CD4-positive, alpha-beta T cell treated with Interleukin-4 for 1 hour (primary cell): ENCODE results near the gene KCNH8.
A peak's percentile ranks its signal among the peaks of the same experiment; 100 is the strongest.
"Not testable (repeated sequence)": the region's sequence is repeated elsewhere in the genome, so short reads cannot be mapped to it uniquely, and the experiment has no call there.

ENCODE experiments used
- DNase-seq, 2 donors: peaks; one replicate each; pipeline ENCODE4 v3.0.0-alpha.2; 2020 to 2022

KCNH8 gene

GRCh38 chr3:19183584-19183983, 35.3 kb downstream of the KCNH8 start:
- DNase-seq = no peak

GRCh38 chr3:19190126-19190525, 41.8 kb downstream of the KCNH8 start:
- no peak for DNase-seq

- DNase-seq = no peak
Measured at GRCh38 chr3:19190602-19191001, 42.3 kb downstream of the KCNH8 start.

DNA sequence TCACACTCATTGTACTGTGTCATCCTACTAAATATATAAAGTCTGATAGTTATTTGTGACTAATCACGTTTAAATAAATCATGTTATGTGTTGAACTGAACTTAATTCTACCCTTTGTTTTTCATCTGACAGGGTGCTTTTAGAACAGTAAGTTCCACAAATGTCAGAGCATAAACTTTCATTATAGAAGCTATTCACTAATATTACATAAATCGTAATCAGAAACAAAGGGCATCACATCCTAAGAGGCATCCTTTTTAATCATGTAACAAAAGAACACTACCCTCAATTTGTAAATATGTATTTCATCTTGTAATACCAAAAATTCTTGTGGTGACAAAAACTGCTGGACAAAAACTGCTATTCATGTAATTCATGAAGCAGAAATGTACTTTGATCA, 50.8 kb downstream of the KCNH8 start:
- DNase-seq = no peak

- no peak for DNase-seq
Measured at GRCh38 chr3:19202303-19202702, 54.0 kb downstream of the KCNH8 start.

GRCh38 chr3:19202754-19203153, 54.4 kb downstream of the KCNH8 start:
- no peak for DNase-seq

DNA sequence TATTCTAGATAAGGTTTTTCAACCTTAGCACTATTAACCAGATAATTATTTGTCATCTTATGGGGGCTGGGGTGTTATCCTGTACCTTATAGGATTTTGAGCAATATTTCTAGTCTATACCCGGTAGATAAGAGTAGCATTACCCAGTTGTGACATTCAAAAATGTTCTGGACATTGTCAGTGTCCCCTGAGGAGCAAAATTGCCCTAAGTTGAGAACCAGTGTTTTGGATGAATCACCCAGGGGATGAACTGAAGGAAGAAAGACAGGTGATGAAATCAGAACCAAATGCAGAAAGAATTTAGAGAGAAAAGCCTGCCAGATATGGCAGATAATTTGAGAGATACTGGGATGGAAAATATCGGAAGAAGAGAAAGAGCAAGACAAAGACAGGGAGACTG, 58.2 kb downstream of the KCNH8 start:
- no peak for DNase-seq

- no peak for DNase-seq
Measured at GRCh38 chr3:19213603-19214220, 65.4 kb downstream of the KCNH8 start.

DNA sequence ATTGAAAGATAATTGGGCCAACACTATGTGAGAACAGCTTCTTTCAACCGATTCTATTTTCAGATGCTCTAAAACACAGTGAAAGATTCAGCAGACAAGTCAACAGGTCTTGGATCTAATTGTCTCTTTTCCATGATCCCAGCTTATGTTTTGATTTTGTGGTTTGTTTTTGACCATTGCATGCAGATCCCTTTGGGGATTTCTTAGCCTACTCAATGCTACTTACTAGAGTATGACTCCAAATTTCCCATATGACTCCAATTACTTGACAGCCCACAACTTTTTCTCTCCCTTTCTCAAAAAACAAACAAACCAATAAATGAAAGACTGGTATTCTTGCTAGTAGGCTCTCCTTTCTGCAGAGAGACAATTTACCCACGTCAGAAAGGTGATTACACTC, 67.1 kb downstream of the KCNH8 start:
- DNase-seq = no peak

DNA sequence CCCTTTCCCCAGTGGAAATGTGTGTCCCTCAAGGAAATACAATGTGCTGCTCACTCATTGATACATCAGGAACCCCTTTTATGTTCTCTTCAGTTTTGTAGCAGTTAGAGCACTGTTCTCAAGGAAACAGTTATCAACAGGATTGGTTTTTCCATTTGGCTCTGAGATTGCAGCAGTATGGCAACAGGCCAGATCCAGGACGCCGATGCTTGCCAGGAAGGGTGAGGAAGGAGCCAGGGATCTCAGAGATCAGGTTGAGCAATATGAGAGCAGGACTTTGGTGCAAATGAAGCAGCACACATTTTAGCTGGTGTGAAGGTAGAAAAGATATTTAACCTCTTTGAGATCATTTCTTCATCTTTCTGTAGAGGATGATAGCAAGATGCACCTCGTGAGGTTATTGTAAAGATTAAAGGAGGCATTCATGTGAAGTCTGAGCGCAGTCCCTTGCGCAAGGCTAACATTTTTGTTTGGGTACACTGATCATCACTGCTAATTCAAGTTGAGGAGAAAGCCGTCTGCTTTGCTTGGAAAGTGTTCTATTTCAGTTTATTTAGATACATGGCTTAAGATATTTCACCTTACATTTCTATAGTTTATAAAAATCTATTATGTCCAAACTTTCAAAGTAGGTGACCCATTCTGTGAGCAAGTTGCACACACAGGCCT, 68.5 kb downstream of the KCNH8 start:
- DNase-seq = no peak

DNA sequence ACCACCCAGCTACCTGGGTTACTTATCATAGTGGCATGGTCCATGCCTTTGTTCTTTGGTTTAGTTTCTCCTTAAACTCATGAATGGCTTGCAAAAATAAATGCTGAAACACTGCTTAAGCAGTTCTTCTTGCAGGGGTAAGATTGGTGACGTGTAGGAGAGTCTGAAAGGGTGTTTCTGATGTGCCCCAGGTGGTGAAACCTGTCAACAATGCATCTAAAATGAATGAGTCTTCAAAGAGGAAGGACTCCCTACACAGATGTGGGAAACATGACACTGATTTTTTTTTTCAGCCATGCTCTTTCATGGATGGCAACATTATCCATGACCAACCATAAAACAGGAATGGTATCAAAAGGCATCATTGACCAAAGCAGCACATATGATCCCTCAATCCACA, 72.0 kb downstream of the KCNH8 start:
- no peak for DNase-seq

GRCh38 chr3:19221081-19221480, 72.8 kb downstream of the KCNH8 start:
- no peak for DNase-seq

DNA sequence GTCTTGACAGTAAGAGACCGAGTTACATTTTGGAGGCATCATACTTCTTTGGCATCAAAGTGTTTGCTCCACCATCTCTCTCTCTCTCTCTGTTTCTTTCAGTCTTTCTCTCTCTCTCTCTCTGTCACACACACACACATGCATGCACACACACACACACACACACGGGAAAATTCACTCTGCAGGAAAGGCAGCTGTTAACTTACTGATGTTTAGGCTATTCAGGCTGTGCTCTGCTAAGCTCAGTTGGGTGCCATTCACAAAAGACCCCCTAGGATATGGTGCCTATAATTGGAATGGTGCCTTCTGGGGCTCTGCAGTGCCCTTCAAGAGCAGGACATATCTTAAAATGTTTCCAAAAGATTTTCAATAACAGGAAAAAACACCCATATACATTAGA, 78.2 kb downstream of the KCNH8 start:
- DNase-seq = no peak

DNA sequence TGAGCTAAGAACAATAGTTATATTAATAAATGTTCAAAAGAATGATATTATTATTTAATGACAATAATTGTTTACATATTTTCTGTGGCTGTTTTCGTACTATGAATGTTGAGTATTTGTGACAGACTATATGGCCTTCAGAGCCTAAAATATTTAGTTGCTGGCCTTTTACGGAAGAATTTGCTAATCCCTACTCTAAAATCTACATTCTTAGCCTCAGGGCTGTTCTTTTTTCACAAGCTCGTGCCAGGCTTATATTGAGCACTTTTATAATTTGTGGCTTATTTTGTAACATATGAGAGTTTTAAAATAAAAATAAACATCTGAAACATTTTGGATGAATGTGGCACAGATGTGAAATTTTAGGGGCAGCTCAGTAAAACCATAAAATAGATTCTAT, 79.9 kb downstream of the KCNH8 start:
- DNase-seq = no peak

- DNase-seq = no peak
Measured at GRCh38 chr3:19229086-19229485, 80.8 kb downstream of the KCNH8 start.

DNA sequence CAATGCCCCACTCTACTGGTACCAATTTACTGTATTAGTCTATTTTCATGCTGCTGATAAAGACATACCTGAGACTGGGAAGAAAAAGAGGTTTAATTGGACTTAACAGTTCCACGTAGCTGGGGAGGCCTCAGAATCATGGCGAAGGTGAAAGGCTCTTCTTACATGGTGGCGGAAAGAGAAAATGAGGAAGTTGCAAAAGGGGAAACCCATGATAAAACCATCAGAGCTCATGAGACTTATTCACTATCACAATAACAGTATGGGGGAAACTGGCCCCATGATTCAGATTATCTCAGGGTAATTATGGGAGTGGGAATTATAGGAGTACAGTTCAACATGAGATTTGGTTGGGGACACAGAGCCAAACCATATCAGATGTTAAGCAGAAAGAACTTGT, 81.6 kb downstream of the KCNH8 start:
- DNase-seq = peak in 1 of 2 donors; percentile 32

GRCh38 chr3:19231792-19232461, 83.6 kb downstream of the KCNH8 start:
- DNase-seq = no peak

DNA sequence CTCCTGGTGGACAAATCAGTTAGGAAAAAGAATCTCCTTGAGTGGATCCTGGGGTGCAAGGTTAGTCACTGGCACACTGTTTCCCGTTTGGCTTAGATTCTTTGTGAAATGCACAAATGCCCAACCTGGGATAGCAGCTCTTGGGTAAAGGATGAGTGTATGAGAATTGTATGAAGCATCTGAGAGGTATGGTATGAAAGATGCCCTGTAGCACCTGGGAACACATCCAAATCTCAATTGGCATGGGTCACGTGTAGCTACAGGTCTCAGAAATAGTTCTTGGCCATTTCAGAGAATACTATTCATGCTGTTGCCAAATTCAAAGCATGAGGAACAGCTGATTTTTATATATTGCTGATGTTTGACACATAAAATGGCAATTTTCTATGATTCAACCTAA, 84.3 kb downstream of the KCNH8 start:
- no peak for DNase-seq

- DNase-seq = not testable (repeated sequence)
Measured at GRCh38 chr3:19233882-19234784, 85.8 kb downstream of the KCNH8 start.

GRCh38 chr3:19248143-19248542, 99.8 kb downstream of the KCNH8 start:
- no peak for DNase-seq

- no peak for DNase-seq
Measured at GRCh38 chr3:19248767-19249166, 100.5 kb downstream of the KCNH8 start.

- no peak for DNase-seq
Measured at GRCh38 chr3:19250959-19251610, 102.8 kb downstream of the KCNH8 start.

GRCh38 chr3:19254189-19254588, 105.9 kb downstream of the KCNH8 start:
- DNase-seq = no peak
